Hepatocyte (in vitro differentiated cells): ENCODE results near the gene GDPD2. TPM values are rescaled to one million over a fixed set of nuclear protein-coding genes. Genes with fewer than 3 reads are reported as not detected.

ENCODE experiments used
- DNase-seq: peaks from one replicate; pipeline ENCODE4 v3.0.0-alpha.2; 2016; ENCODE audit warnings: low spot score
- H2AFZ ChIP-seq: fragments of 200-600 bp; sonication (generic); 2 replicates; pipeline ENCODE4 v1.6.0; 2016; ENCODE audit warnings: antibody characterized with exemption, mild to moderate bottlenecking
- H3K27ac ChIP-seq: fragments of 200-600 bp; sonication (generic); 2 replicates; pipeline ENCODE4 v1.5.1; 2016; ENCODE audit warnings: mild to moderate bottlenecking
- H3K27me3 ChIP-seq: fragments of 200-600 bp; sonication (generic); 2 replicates; pipeline ENCODE4 v1.6.1; 2016
- H3K36me3 ChIP-seq: fragments of 200-600 bp; sonication (generic); replicated peaks from 2 replicates; pipeline ENCODE4 v1.5.1; 2016; ENCODE audit warnings: low read depth; ENCODE audit not compliant: insufficient read depth
- H3K4me1 ChIP-seq: fragments of 200-600 bp; sonication (generic); 2 replicates; pipeline ENCODE4 v1.5.1; 2016; ENCODE audit warnings: mild to moderate bottlenecking, moderate library complexity; ENCODE audit not compliant: insufficient read depth
- H3K4me2 ChIP-seq: fragments of 200-600 bp; sonication (generic); 2 replicates; pipeline ENCODE4 v1.6.0; 2016
- H3K4me3 ChIP-seq: fragments of 200-600 bp; sonication (generic); 2 replicates; pipeline ENCODE4 v1.5.1; 2016; ENCODE audit warnings: mild to moderate bottlenecking
- H3K79me2 ChIP-seq: fragments of 200-600 bp; sonication (generic); 2 replicates; pipeline ENCODE4 v1.6.0; 2017; ENCODE audit warnings: mild to moderate bottlenecking
- H3K9me2 ChIP-seq: fragments of 200-600 bp; sonication (generic); replicated peaks from 2 replicates; pipeline ENCODE4 v1.6.0; 2017; ENCODE audit warnings: mild to moderate bottlenecking; ENCODE audit not compliant: insufficient read depth
- H3K9me3 ChIP-seq: fragments of 200-600 bp; sonication (generic); 2 replicates; pipeline ENCODE4 v1.5.1; 2016; ENCODE audit warnings: low read depth, mild to moderate bottlenecking
- H4K20me1 ChIP-seq: fragments of 200-600 bp; sonication (generic); 2 replicates; pipeline ENCODE4 v1.6.0; 2016; ENCODE audit warnings: mild to moderate bottlenecking; ENCODE audit not compliant: insufficient read depth, poor library complexity, severe bottlenecking
- EZH2 ChIP-seq: fragments of 200-600 bp; sonication (generic); IDR thresholded peaks from 2 replicates; pipeline ENCODE4 v1.6.1; 2016; ENCODE audit warnings: antibody characterized with exemption, mild to moderate bottlenecking, borderline replicate concordance
- EZH2phosphoT487 ChIP-seq: fragments of 200-600 bp; sonication (generic); IDR thresholded peaks from one replicate; pipeline ENCODE4 v1.6.1; 2018; ENCODE audit warnings: antibody characterized with exemption, mild to moderate bottlenecking, low read depth, moderate library complexity; ENCODE audit not compliant: unreplicated experiment, severe bottlenecking
- WGBS: methylation state at CpG from one replicate; pipeline ENCODE4 v1.1.6; 2016; ENCODE audit warnings: low lambda C conversion rate; ENCODE audit errors: missing lambda C conversion rate; 5-methylcytosine and 5-hydroxymethylcytosine counted together
- polyA plus RNA-seq: library from polyadenylated mRNA; unstranded; fragments of >200 nt; fragmentation: Nextera tagmentation; extraction: Ambion mirVana; gene quantifications from 2 replicates; pipeline ENCODE4 v1.2.1, GENCODE V29; 2016
- total RNA-seq: library from RNA; depleted of rRNA; stranded (reverse); fragments of >200 nt; gene quantifications from 2 replicates; pipeline ENCODE4 v1.2.3, GENCODE V29; 2014
- TF ChIP-seq, protein P1 (sequence below): fragments of 200-600 bp; sonication (generic); IDR thresholded peaks from 2 replicates; pipeline ENCODE4 v1.5.1; 2016; ENCODE audit warnings: antibody characterized with exemption, mild to moderate bottlenecking; ENCODE audit not compliant: poor library complexity

Gene GDPD2
- total and polyA plus RNA-seq, 2 experiments from 2014 or later: 1.6 to 2.3 TPM

DNA sequence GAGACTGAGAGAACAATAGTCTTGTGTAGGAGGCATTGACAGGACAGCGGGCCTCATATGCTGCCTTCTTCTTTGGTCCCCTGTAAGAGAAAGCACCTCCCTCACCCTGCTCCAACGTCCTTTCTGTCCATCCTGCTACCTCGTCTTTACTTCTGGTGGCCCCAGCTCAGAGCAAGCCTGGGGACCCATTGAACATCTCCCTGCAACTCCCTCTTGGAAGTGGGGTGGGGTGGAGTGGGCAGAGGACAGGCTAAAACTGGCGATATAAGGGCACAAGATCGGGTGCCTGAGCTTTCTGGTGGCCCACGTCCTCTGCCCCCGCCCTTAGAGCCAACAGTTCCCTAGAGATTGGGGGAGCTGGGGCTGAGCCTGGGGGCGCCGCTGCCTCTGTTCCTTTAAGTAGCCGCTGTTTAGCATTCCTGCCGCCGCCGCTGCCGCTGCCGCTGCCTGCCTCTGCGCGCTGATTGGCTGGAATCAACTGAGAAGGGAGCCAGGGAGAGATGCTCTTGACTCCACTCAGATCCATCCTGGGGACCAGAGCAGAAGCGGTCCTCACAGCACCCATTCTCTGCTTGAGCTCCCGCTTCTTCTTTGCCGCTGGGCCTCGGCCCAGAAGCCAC is 21.3 kb downstream of the GDPD2 start, which contains the start of gene DLG3:
Gene DLG3, plus strand, starts transcription at position 510 of the 620 bp plus-strand sequence. CDS start 367 bp downstream, outside the sequence.
- peaks cover 18% of the 10 kb centered on the region for H3K27me3 ChIP-seq
- no peak within 1 kb of the TSS for H3K27ac ChIP-seq
- H3K79me2 ChIP-seq: no peaks in the 10 kb centered on the region
- TF ChIP-seq EZH2phosphoT487 (no peak), EZH2 (no peak)
- TF ChIP-seq, protein P1, sequence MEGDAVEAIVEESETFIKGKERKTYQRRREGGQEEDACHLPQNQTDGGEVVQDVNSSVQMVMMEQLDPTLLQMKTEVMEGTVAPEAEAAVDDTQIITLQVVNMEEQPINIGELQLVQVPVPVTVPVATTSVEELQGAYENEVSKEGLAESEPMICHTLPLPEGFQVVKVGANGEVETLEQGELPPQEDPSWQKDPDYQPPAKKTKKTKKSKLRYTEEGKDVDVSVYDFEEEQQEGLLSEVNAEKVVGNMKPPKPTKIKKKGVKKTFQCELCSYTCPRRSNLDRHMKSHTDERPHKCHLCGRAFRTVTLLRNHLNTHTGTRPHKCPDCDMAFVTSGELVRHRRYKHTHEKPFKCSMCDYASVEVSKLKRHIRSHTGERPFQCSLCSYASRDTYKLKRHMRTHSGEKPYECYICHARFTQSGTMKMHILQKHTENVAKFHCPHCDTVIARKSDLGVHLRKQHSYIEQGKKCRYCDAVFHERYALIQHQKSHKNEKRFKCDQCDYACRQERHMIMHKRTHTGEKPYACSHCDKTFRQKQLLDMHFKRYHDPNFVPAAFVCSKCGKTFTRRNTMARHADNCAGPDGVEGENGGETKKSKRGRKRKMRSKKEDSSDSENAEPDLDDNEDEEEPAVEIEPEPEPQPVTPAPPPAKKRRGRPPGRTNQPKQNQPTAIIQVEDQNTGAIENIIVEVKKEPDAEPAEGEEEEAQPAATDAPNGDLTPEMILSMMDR: no peak
- no peak within 1 kb of the TSS for H2AFZ ChIP-seq
- 38% methylated on average over 19 of the region's 21 CpGs for WGBS
- no peaks in the 10 kb centered on the region for H3K36me3 ChIP-seq
- no peaks in the 10 kb centered on the region for H3K4me1 ChIP-seq
- no peaks in the 10 kb centered on the region for H4K20me1 ChIP-seq
- H3K9me3 ChIP-seq: no peaks in the 10 kb centered on the region
- DNase-seq: peak; percentile 37
- no peak within 1 kb of the TSS for H3K4me3 ChIP-seq
- H3K4me2 ChIP-seq: peak within 1 kb of the TSS; percentile 54
- no peaks in the 10 kb centered on the region for H3K9me2 ChIP-seq

DNA sequence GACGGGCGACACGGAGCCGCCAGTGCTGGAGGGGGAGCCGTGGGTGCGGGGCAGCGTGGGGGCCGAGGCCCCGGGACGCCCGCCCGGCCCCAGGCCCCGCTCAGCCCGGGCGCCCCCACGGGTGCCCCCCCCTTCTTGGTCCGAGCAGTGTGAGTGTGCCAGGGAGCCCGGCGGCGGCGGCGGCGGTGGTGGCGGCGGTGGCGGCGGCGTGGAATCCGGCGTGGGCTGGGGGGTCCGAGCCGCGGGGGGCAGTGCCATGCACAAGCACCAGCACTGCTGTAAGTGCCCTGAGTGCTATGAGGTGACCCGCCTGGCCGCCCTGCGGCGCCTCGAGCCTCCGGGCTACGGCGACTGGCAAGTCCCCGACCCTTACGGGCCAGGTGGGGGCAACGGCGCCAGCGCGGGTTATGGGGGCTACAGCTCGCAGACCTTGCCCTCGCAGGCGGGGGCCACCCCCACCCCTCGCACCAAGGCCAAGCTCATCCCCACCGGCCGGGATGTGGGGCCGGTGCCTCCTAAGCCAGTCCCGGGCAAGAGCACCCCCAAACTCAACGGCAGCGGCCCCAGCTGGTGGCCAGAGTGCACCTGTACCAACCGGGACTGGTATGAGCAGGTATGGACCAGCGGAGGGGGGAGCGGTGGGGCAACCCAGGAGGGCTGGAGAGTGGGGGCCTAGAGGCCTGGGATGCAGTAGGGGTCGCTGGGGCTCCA is 22.0 kb downstream of the GDPD2 start:
- Histone ChIP-seq H3K27ac (no peak overlapping the region), H3K4me3 (no peak overlapping the region), H3K4me1 (no peaks in the 10 kb centered on the region), H3K4me2 (peak overlapping the region; percentile 54), H3K9me2 (no peaks in the 10 kb centered on the region), H3K27me3 (peaks cover 18% of the 10 kb centered on the region), H3K79me2 (no peaks in the 10 kb centered on the region), H3K36me3 (no peaks in the 10 kb centered on the region), H3K9me3 (no peaks in the 10 kb centered on the region), H4K20me1 (no peaks in the 10 kb centered on the region), H2AFZ (no peak overlapping the region)
- DNase-seq: no peak
- WGBS: 64% methylated on average over 25 of the region's 61 CpGs
- TF ChIP-seq EZH2 (no peak), EZH2phosphoT487 (no peak)
- TF ChIP-seq, protein P1: no peak

GRCh38 chrX:70445951-70446350 is 22.8 kb downstream of the GDPD2 start:
- Histone ChIP-seq H3K9me3 (no peaks in the 10 kb centered on the region), H3K36me3 (no peaks in the 10 kb centered on the region), H3K27ac (no peak overlapping the region), H3K4me1 (no peaks in the 10 kb centered on the region), H3K9me2 (no peaks in the 10 kb centered on the region), H3K4me3 (no peak overlapping the region), H4K20me1 (no peaks in the 10 kb centered on the region), H2AFZ (no peak overlapping the region), H3K27me3 (peaks cover 18% of the 10 kb centered on the region), H3K79me2 (no peaks in the 10 kb centered on the region), H3K4me2 (no peak overlapping the region)
- 83% methylated on average over 7 of the region's 9 CpGs for WGBS
- no peak for DNase-seq
- TF ChIP-seq EZH2 (no peak), EZH2phosphoT487 (no peak)
- TF ChIP-seq, protein P1: no peak
